Activated T-cell treated with anti-CD3 and anti-CD28 coated beads, Interleukin-2, amount 50 U/mL, for 1 hour (primary cell): ENCODE results near the gene KCNQ1.

Source experiments
- DNase-seq: peaks from one replicate; pipeline ENCODE4 v3.0.0-alpha.2; 2020

KCNQ1 gene

GRCh38 chr11:2515401-2516275, 70.8 kb downstream of the KCNQ1 start:
- peak; percentile 14 for DNase-seq

- peak; percentile 13 for DNase-seq
Measured at GRCh38 chr11:2516276-2517015, 71.6 kb downstream of the KCNQ1 start.

- DNase-seq = no peak
Measured at GRCh38 chr11:2517016-2517385, 72.2 kb downstream of the KCNQ1 start.

GRCh38 chr11:2517386-2518064, 72.7 kb downstream of the KCNQ1 start:
- DNase-seq = peak; percentile 10

GRCh38 chr11:2518111-2518982, 73.5 kb downstream of the KCNQ1 start:
- DNase-seq = peak; percentile 13

GRCh38 chr11:2518983-2519340, 74.2 kb downstream of the KCNQ1 start:
- no peak for DNase-seq

DNA sequence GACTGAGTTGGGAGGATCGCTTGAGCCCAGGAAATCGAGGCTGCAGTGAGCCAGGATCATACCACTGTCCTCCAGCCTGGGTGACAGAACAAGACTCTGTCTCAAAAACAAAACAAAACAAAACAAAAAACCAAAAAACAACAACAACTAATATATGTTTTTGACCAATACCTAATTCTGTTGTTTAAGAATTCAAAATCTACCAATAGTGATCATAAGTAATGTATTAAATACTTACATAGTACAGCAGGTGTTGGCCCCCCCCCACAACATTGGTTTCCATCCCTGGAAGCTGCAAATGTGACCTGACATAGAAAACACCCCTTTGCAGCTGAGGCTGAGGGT, 74.7 kb downstream of the KCNQ1 start:
- no peak for DNase-seq

GRCh38 chr11:2519862-2520735, 75.3 kb downstream of the KCNQ1 start:
- peak; percentile 12 for DNase-seq

GRCh38 chr11:2520736-2521035, 75.9 kb downstream of the KCNQ1 start:
- no peak for DNase-seq

DNA sequence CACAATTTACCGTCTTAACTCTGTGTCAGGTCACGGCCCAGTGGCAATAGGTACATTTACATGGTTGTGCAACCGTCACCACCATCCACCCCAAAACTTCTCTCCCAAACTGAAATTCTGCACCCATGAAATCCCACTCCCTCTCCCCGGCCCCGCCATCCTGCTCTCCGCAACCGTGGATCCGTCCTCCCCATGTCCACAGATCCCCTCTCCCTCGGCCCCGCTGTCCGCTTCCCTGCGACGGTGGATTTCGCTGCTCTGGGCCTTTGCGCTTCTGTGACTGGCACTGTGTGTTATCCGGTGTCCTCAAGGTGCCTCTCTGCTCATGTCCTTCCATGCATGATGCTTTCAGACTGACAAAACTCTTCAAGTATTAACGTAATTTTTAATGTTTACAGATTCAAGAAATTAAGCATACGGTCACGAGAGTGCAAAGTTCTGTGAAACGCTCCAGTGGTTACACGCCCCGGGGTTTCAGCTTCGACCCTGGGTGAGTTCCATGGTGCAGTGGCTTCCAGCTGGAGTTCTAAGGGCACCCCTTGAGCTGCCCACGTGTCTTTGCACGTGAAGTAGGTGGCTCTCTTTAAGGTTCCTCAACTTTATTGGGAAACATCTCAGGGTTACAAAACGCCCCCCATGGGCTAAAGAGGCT, 76.4 kb downstream of the KCNQ1 start:
- peak; percentile 7 for DNase-seq

GRCh38 chr11:2521733-2522630, 77.2 kb downstream of the KCNQ1 start:
- peak; percentile 4 for DNase-seq

DNA sequence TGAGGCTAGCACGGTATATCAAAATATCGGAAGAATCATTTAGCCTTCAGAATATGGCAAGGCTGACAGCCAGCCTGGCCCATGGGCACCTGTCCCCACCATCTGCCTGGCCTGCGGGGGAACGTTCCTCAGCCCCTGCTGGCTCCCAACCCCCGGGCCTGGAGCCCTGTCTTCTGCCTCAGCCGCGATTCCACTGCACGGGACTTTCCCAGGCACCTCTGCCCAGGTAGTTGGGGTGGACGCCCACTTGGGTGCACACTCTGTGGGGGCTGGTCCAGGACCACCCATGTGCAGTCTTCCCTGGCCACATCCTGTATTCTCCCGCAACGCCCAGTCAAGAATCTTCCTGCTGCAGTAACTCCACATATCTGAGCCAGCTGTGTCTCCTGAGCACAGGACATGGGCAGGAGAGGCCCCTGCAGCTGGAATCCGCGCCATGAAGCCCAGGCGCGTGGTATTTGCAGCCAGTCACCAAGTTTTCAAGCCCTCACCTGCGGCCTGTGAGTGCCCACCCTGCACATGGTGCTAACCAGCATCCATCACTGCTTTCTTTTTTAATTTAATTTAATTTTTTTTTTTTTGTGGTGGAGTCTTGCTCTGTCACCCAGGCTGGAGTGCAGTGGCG, 77.9 kb downstream of the KCNQ1 start:
- DNase-seq = peak; percentile 11

DNA sequence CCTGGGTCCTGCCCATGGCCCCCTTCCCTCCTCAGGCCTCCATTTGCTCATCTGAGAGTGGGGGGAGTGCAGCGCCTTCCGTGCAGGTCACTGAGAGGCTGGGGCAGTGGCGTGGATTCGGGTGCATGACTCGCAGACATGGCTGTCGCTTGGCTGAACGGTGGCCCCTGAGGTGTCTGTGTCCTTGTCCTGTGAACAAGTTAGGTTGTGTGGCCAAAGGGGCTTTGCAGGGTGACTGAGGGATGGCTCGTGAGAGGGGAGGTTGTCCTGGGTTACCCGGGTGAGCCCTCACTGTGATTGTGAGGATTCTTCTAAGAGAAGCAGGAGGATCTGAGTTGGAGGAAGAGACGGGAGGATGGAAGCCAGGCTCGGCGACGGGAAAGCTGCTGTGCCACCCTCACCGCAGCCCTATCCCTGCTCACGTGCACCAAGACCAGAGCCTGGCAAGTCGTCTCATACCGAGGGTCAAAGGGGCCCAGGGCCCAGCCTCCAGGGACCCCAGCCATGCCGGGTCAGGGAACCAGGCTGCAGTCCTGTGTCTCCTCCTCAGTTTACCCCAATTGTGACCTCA, 79.1 kb downstream of the KCNQ1 start:
- peak; percentile 10 for DNase-seq

- peak; percentile 15 for DNase-seq
Measured at GRCh38 chr11:2524446-2525165, 79.8 kb downstream of the KCNQ1 start.

DNA sequence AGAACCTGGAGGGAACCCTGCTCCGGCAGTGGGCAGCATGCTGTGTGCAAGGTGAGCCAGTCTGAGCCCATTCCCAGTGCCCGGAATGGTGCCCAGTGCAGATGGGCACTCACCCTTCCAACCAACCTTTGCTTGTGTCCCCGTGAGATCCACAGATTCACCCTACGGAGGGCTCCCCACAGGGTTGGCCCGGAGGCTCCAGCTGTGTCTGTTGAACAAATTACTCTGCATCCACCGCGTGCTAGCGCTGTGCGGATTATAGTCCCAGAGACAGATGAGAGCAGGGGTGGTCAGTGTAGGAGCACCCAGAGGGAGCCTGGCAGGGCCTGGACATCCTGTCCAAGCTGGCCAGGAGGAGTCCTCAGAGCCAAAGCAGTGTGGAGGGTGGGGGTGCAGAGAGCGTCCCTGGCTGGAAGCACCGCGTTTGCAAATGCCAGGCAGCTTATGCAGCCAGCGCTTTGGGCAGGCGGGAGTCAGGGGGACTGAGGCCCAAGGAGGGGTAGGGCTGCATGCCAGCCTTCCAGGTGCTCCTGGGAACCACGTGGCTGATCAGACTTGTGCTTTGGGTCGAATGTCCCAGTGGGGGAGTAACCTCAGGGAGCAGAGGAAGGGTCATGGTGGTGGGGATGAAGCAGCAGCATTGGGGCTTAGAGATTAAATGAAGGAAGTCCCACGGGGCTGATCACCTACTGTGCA, 80.5 kb downstream of the KCNQ1 start:
- peak; percentile 15 for DNase-seq

DNA sequence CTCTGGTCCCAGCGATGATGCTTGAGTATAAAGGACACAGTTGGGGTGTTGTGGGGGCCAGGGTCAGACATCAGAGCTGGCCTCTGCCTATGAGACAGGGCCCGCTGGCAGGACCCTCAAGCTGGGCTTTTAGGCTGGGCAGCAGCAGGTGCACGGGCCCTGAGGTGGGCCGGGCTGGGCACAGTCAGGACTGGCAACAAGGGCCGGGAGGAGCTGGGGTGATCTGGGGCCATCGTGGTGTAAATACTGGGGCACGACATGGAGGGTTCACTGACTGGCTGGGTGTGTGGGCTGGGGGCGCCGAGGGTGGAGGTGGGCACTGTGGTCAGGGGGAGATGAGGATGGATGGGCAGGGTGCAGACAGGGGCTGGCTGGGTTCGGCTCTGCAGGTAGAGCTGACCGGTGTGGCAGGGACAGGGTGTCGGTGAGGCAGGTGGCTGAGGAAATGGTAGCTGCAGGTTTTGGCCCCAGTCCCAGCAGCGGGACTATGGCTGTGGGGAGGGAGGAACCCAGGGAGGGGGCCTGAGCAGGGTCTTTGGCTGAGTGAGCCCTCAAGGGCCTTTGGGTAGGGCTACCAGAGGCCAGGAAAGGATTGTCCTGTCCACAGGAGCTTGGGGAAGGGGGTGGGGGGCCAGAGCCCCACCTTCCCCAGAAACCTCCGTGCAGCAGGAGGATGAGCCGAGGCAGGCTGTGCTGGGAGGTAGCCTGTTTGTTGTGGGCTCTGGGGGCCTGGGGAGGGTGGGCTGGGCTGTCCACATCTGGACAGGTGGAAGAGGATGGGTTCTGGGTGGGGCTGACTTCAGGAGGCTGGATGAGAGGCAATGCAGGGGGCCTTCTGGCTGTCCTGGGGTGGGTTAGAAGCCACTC, 81.4 kb downstream of the KCNQ1 start:
- DNase-seq = peak; percentile 17

- DNase-seq = peak; percentile 25
Measured at GRCh38 chr11:2526808-2527381, 82.1 kb downstream of the KCNQ1 start.
